ENCODE results near the gene CACNB1. TPM values are rescaled to one million over a fixed set of nuclear protein-coding genes. Genes with fewer than 3 reads are reported as not detected.

The CACNB1 gene
- total and polyA plus RNA-seq, 2 of the 13 experiments (the other 11 are each of a cell fraction or from before 2014, with no cell fraction given) = 0.75 to 1.5 TPM

GRCh38 chr17:39194089-39194984 lies 3.1 kb downstream of the CACNB1 start:
- 31% methylated on average over 18 of the region's 20 CpGs for WGBS (ENCODE audit: low lambda C conversion rate)
- peak; percentile 83; the same call in 1 of the 2 replicates for TF ChIP-seq TGIF2 (CRISPR knock-in tag; IDR thresholded peaks at IDR 0.05)
- TF ChIP-seq FOXO1 (CRISPR knock-in tag; IDR thresholded peaks at IDR 0.05) = 0 out of 2 replicates have a peak, but pooled peaks have one; percentile 15
- 0 out of 2 replicates have a peak, but pooled peaks have one; percentile 33 for TF ChIP-seq ZNF770 (CRISPR knock-in tag; IDR thresholded peaks at IDR 0.05)
- no peak for TF ChIP-seq SRSF4 (IDR thresholded peaks at IDR 0.05; ENCODE audit: low read depth, low read length, poor library complexity, severe bottlenecking)
- no peak for TF ChIP-seq ZNF3 (CRISPR knock-in tag; IDR thresholded peaks at IDR 0.05)
- peak; percentile 54 for TF ChIP-seq FOSL2 (CRISPR knock-in tag; IDR thresholded peaks at IDR 0.05)
- TF ChIP-seq, protein P1, sequence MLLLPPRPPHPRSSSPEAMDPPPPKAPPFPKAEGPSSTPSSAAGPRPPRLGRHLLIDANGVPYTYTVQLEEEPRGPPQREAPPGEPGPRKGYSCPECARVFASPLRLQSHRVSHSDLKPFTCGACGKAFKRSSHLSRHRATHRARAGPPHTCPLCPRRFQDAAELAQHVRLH (CRISPR knock-in tag; IDR thresholded peaks at IDR 0.05; ENCODE audit: borderline replicate concordance, low read depth) = no peak
- TF ChIP-seq ZNF788 (CRISPR knock-in tag; IDR thresholded peaks at IDR 0.05; ENCODE audit: borderline replicate concordance) = 0 out of 2 replicates have a peak, but pooled peaks have one; percentile 39
- no peak for TF ChIP-seq ZFP37 (CRISPR knock-in tag; IDR thresholded peaks at IDR 0.05; ENCODE audit: borderline replicate concordance)
- no peak for TF ChIP-seq ZNF841 (CRISPR knock-in tag; IDR thresholded peaks at IDR 0.05; ENCODE audit: borderline replicate concordance)
- TF ChIP-seq, protein P2, sequence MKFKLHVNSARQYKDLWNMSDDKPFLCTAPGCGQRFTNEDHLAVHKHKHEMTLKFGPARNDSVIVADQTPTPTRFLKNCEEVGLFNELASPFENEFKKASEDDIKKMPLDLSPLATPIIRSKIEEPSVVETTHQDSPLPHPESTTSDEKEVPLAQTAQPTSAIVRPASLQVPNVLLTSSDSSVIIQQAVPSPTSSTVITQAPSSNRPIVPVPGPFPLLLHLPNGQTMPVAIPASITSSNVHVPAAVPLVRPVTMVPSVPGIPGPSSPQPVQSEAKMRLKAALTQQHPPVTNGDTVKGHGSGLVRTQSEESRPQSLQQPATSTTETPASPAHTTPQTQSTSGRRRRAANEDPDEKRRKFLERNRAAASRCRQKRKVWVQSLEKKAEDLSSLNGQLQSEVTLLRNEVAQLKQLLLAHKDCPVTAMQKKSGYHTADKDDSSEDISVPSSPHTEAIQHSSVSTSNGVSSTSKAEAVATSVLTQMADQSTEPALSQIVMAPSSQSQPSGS (CRISPR knock-in tag; IDR thresholded peaks at IDR 0.05) = peak; percentile 59; the same call in 1 of the 2 replicates
- TF ChIP-seq, protein P3, sequence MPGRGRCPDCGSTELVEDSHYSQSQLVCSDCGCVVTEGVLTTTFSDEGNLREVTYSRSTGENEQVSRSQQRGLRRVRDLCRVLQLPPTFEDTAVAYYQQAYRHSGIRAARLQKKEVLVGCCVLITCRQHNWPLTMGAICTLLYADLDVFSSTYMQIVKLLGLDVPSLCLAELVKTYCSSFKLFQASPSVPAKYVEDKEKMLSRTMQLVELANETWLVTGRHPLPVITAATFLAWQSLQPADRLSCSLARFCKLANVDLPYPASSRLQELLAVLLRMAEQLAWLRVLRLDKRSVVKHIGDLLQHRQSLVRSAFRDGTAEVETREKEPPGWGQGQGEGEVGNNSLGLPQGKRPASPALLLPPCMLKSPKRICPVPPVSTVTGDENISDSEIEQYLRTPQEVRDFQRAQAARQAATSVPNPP (CRISPR knock-in tag; IDR thresholded peaks at IDR 0.05) = no peak
- no peak for TF ChIP-seq REXO4 (CRISPR knock-in tag; IDR thresholded peaks at IDR 0.05; ENCODE audit: borderline replicate concordance)
- TF ChIP-seq MEF2D (CRISPR knock-in tag; IDR thresholded peaks at IDR 0.05) = no peak
- no peak for TF ChIP-seq ZNF263 (CRISPR knock-in tag; IDR thresholded peaks at IDR 0.05)
- 0 out of 2 replicates have a peak, but pooled peaks have one; percentile 30 for TF ChIP-seq KDM2A (CRISPR knock-in tag; IDR thresholded peaks at IDR 0.05; ENCODE audit: borderline replicate concordance, low read depth)
- TF ChIP-seq JUN (CRISPR knock-in tag; IDR thresholded peaks at IDR 0.05) = no peak
- TF ChIP-seq GATAD1 (CRISPR knock-in tag; IDR thresholded peaks at IDR 0.05) = peak; percentile 33; the same call in 1 of the 2 replicates
- no peak for TF ChIP-seq FOXA3 (CRISPR knock-in tag; IDR thresholded peaks at IDR 0.05)
- no peak for TF ChIP-seq EED (CRISPR knock-in tag; IDR thresholded peaks at IDR 0.05)

More at GRCh38 chr17:39194089-39194984, 3.1 kb downstream of the CACNB1 start:
- Histone ChIP-seq H3K4me1 (ENCODE audit: insufficient read depth, low read length) (peaks cover 40% of the 10 kb centered on the region), H3K4me2 (ENCODE audit: low read depth, low read length) (peak overlapping the region; percentile 48; the same call in 1 of the 2 replicates), H3K9me3 (ENCODE audit: low read length) (no peaks in the 10 kb centered on the region), H3K27me3 (ENCODE audit: control insufficient read depth in 1 of 2, insufficient read depth in 2 of 2, low read length in 2 of 2) (no peaks in the 10 kb centered on the region), H3K9ac (ENCODE audit: insufficient read depth, low read depth, low read length) (no peak overlapping the region), H3K36me3 (replicated peaks in 1 of 2; ENCODE audit: control insufficient read depth in 1 of 2, insufficient read depth in 2 of 2, low read length in 2 of 2) (no peaks in the 10 kb centered on the region), H3K27ac (ENCODE audit: extremely low read length, insufficient read depth, low read length) (no peak overlapping the region), H4K20me1 (ENCODE audit: insufficient read depth, low read length) (no peaks in the 10 kb centered on the region), H2AFZ (ENCODE audit: low read length) (no peak overlapping the region), H3K79me2 (ENCODE audit: insufficient read depth, low read length) (no peaks in the 10 kb centered on the region), H3K4me3 (replicated peaks in 1 of 3; ENCODE audit: insufficient read depth in 1 of 3, low read depth in 2 of 3, low read length in 3 of 3) (peak overlapping the region in 1 of 3 experiments; percentile 34; a peak in 1 of 6 replicates)
- in situ Hi-C loops (cut with HindIII; ENCODE audit: extremely low pct_ligation_motif_present, low pct_unique_long_range_greater_than_20kb) (no loop called here), intact Hi-C loops (cut with micrococcal nuclease; ENCODE audit: unreplicated experiment) (loop anchor here (5.0 kb wide), 1 partner anchor 48 kb away; no protein-coding TSS in a partner anchor)
- FAIRE-seq (peak; percentile 90), DNase-seq (ENCODE audit: low spot score) (peak; percentile 80), ATAC-seq (peak; percentile 89)
- CTCF ChIA-PET (ENCODE audit: low intra/inter-chr PET ratio, low total read pairs) = interaction anchor here (0.9 to 1.7 kb wide), 3 partner anchors 42 to 50 kb away, joined by 3 to 6 read pairs (median 3); no protein-coding TSS in a partner anchor
- BruUV-seq (replicated peaks) = no TSS peak
- POLR2A ChIA-PET = no interaction called here
